HG03432 (cell line): ENCODE data around the gene ZMIZ1.

Experiments
- ATAC-seq: cut with Tn5 transposase; IDR thresholded peaks from one replicate; pipeline ENCODE4 v1.9.1; 2021; ENCODE audit warnings: mild to moderate bottlenecking, moderate library complexity; ENCODE audit not compliant: unreplicated experiment

ZMIZ1 gene

GRCh38 chr10:79050896-79051555 lies 17.7 kb upstream of the ZMIZ1 start:
- ATAC-seq = no peak

- ATAC-seq = no peak
Observed at GRCh38 chr10:79051766-79052165, 17.0 kb upstream of the ZMIZ1 start.

GRCh38 chr10:79052291-79053080 lies 16.3 kb upstream of the ZMIZ1 start:
- no peak for ATAC-seq

GRCh38 chr10:79053081-79053434 lies 15.7 kb upstream of the ZMIZ1 start:
- no peak for ATAC-seq

GRCh38 chr10:79053481-79054202 lies 15.1 kb upstream of the ZMIZ1 start:
- ATAC-seq = no peak

- no peak for ATAC-seq
Observed at GRCh38 chr10:79054203-79055099, 14.3 kb upstream of the ZMIZ1 start.

- ATAC-seq = no peak
Observed at GRCh38 chr10:79055100-79055782, 13.5 kb upstream of the ZMIZ1 start.

GRCh38 chr10:79055892-79056291 lies 12.9 kb upstream of the ZMIZ1 start:
- no peak for ATAC-seq

GRCh38 chr10:79056361-79056735 lies 12.4 kb upstream of the ZMIZ1 start:
- ATAC-seq = no peak

- no peak for ATAC-seq
Observed at GRCh38 chr10:79056736-79057391, 11.9 kb upstream of the ZMIZ1 start.

GRCh38 chr10:79057481-79058275 lies 11.1 kb upstream of the ZMIZ1 start:
- ATAC-seq = no peak

GRCh38 chr10:79058899-79059841 lies 9.6 kb upstream of the ZMIZ1 start:
- ATAC-seq = no peak

GRCh38 chr10:79059859-79060379 lies 8.8 kb upstream of the ZMIZ1 start:
- no peak for ATAC-seq

- ATAC-seq = no peak
Observed at GRCh38 chr10:79060641-79061255, 8.0 kb upstream of the ZMIZ1 start.

GRCh38 chr10:79061441-79062315 lies 7.1 kb upstream of the ZMIZ1 start:
- no peak for ATAC-seq

- no peak for ATAC-seq
Observed at GRCh38 chr10:79063071-79063491, 5.7 kb upstream of the ZMIZ1 start.
